Measurements from ENCODE around the gene NELFCD. TPM values are rescaled to one million over a fixed set of nuclear protein-coding genes. Genes with fewer than 3 reads are reported as not detected.

The NELFCD gene
- total RNA-seq, 1 experiment from 2014 or later, result 88.2 TPM

DNA sequence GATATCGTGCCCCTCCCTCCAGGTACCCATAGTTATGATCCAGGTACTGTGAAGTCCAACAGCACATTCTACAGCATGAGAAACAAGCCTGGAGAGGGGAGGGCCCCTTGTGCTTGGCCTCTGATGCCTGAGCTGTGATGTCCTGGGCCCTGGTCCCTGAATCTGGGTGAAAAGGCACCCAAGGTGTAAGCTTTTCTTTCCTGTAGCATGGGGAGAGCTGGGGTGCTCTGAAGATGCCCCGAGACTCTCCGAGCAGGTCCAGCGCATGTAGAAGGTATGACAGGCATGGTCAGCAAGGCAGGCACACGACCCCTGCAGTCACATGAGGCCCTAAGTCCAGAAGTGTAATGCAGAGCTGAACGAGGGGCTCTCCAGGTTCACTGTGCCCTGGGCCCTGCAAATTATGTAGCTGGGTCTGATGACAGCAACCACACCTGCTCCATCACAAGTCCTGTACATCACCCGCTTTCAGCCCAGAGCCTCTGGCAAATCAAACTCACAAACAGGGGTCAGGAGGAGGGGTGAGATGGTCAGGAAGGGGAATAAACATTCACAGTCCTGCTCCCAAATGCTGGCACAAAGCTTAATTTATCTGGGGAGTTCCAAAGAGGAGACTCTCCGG lies 27.8 kb downstream of the NELFCD start (continued):
- no peak for TF ChIP-seq CTCF (IDR thresholded peaks at IDR 0.05 in 2 of 3, conservative IDR thresholded peaks at IDR 0.05 in 1 of 3; ENCODE audit: borderline replicate concordance in 1 of 3, insufficient read depth in 1 of 3, low read depth in 2 of 3, low read length in 2 of 3)
- TF ChIP-seq EGR1 (IDR thresholded peaks at IDR 0.05; ENCODE audit: low read depth), result no peak

DNA sequence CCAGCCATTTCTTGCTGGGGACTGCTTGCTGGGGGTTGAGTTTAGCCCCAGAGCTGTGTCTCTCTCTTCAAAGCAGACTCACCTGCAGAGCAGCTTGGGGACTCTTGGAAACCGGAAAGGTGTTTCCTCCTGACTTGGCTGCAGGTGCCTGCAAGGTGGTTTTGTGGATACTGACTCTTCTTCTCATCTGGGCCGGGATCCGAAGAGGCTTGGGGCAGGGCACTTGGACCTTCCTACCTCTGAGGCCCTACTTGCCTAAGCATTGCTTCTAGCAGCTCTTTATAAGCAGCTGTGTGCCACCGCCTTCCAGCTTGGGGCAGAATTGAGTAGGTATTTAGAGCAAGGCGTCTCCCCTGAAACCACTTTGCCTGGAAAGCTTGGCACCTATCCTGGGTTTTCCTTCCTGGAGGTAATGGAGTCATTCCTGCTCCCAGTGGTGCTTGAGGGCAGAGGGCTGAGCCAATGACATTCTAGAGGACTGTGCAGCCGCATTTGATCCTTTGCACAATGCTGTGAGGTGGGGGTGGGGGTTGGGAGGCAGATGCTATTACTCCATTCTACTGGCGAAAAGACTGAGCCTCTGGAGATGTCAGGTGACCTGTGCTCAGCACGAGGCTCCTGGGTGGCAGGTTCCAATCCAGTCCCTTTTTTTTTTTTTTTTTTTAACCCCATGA lies 29.4 kb downstream of the NELFCD start:
- Histone ChIP-seq H3K27me3 (ENCODE audit: insufficient read depth, low read length) (no peaks in the 10 kb centered on the region), H3K9ac (ENCODE audit: low read length) (no peak overlapping the region), H3K9me3 (ENCODE audit: control insufficient read depth in 1 of 2, insufficient read depth in 1 of 2, low read depth in 1 of 2, low read length in 2 of 2) (no peaks in the 10 kb centered on the region), H3K4me1 (ENCODE audit: control insufficient read depth in 1 of 2, insufficient read depth in 2 of 2, low read length in 2 of 2) (peaks cover 12 to 34% of the 10 kb centered on the region in 2 experiments), H3K4me3 (replicated peaks in 1 of 2; ENCODE audit: low read depth in 1 of 2, low read length in 2 of 2) (no peak overlapping the region), H2AFZ (ENCODE audit: low read depth, low read length, poor library complexity, severe bottlenecking) (no peak overlapping the region), H3K27ac (ENCODE audit: low read depth, low read length) (no peak overlapping the region), H4K20me1 (ENCODE audit: insufficient read depth) (no peaks in the 10 kb centered on the region), H3K9me2 (ENCODE audit: insufficient read depth) (no peaks in the 10 kb centered on the region), H3K4me2 (ENCODE audit: low read length) (peak overlapping the region; percentile 15), H3K36me3 (ENCODE audit: control insufficient read depth in 1 of 2, insufficient read depth in 2 of 2, low read length in 2 of 2) (no peaks in the 10 kb centered on the region), H3K79me2 (ENCODE audit: insufficient read depth, low read length) (peaks cover 14% of the 10 kb centered on the region; the same call in 1 of the 2 replicates)
- ChIA-PET RAD21 (ENCODE audit: low non-redundant PET in 1 of 2, low total read pairs in 2 of 2, uncharacterized antibody in 2 of 2, unreplicated experiment in 2 of 2) (no interaction called here), CTCF (no interaction called here), POLR2A (interaction anchor here (1.2 kb wide), 1 partner anchor 22 kb away, joined by 4 read pairs; the partner anchor contains the start of gene ATP5F1E)
- BruUV-seq (replicated peaks), result no TSS peak
- ATAC-seq (no peak), DNase-seq (ENCODE audit: low read depth, low spot score) (no peak)
- TF ChIP-seq ZNF274 (IDR thresholded peaks at IDR 0.05; ENCODE audit: low read depth, low read length) (no peak), SRF (IDR thresholded peaks at IDR 0.05; ENCODE audit: low read depth) (no peak), EZH2phosphoT487 (IDR thresholded peaks at IDR 0.05; ENCODE audit: borderline replicate concordance) (no peak), CEBPB (IDR thresholded peaks at IDR 0.05; ENCODE audit: low read depth) (no peak), JUND (IDR thresholded peaks at IDR 0.05) (no peak), FOSL1 (IDR thresholded peaks at IDR 0.05; ENCODE audit: low read depth) (no peak)
- intact Hi-C loops (cut with micrococcal nuclease), result no loop called here
